Measurements from ENCODE around the gene C11orf97. TPM values are rescaled to one million over a fixed set of nuclear protein-coding genes. Genes with fewer than 3 reads are reported as not detected.

Gene C11orf97
- not detected in 2 replicates for total RNA-seq

GRCh38 chr11:94511932-94512781, at the start of gene C11orf97:
Gene C11orf97, plus strand, starts transcription at chr11:94512461. Its CDS starts 68 bp downstream, at chr11:94512529.

GRCh38 chr11:94493281-94494125, 18.8 kb upstream of the C11orf97 start, which contains the start of the genes ANKRD49 and MRE11:
Gene ANKRD49, plus strand, starts transcription at chr11:94493984. Its CDS starts 2,710 bp downstream, at chr11:94496694.
Gene MRE11, minus strand, starts transcription at chr11:94493844. Its CDS starts 1,043 bp downstream, at chr11:94492801.

GRCh38 chr11:94543695-94544645, 31.7 kb downstream of the C11orf97 start, which contains the start of gene FUT4:
Gene FUT4, plus strand, starts transcription at chr11:94543921. Its CDS starts 213 bp downstream, at chr11:94544134.

GRCh38 chr11:94567181-94567670, 55.0 kb downstream of the C11orf97 start, which contains the start of gene PIWIL4:
Gene PIWIL4, plus strand, starts transcription at chr11:94567368. Its CDS starts 151 bp downstream, at chr11:94567519.

Other genes starting within 250 kb of the C11orf97 start
- not detected in 2 replicates for gene IZUMO1R, start 207.9 kb upstream of the C11orf97 start, total RNA-seq
- gene GPR83, start 111.0 kb upstream of the C11orf97 start, total RNA-seq: not detected in 2 replicates
- 9.1 and 9.6 TPM in 2 replicates for gene MRE11, start 18.6 kb upstream of the C11orf97 start, total RNA-seq
- 5.8 and 15.3 TPM in 2 replicates for gene ANKRD49, start 18.5 kb upstream of the C11orf97 start, total RNA-seq
- gene FUT4, start 31.5 kb downstream of the C11orf97 start, total RNA-seq: 2.9 and 3.2 TPM in 2 replicates
- 1.4 and 1.5 TPM in 2 replicates for gene PIWIL4, start 54.9 kb downstream of the C11orf97 start, total RNA-seq

Measured in cardiac atrium fibroblast (primary cell).